Ovary (tissue), 3 donors: ENCODE measurements around the gene UNC5C.

Source experiments
- EP300 ChIP-seq: sonication (generic); formaldehyde crosslinking; IDR thresholded peaks from one replicate; pipeline ENCODE4 v1.6.1; 2017; ENCODE audit warnings: antibody characterized with exemption
- POLR2A ChIP-seq: fragments of 450-650 bp; IDR thresholded peaks from one replicate; pipeline ENCODE4 v1.6.1; 2017; ENCODE audit warnings: antibody characterized with exemption, mild to moderate bottlenecking, moderate library complexity
- TF ChIP-seq, protein P1 (sequence below), 3 donors: fragments of 450-650 bp in 2 of 3; fragments of 200-600 bp in 1 of 3; IDR thresholded peaks; one replicate each; pipeline versions ENCODE4 v1.5.1 to v1.8.0; 2016 to 2022; ENCODE audit warnings: antibody characterized with exemption in 3 of 3, mild to moderate bottlenecking in 1 of 3
- donor health status: DM: no; HTN: no; CAD: no.

GRCh38 chr4:95507561-95507960 is 41.2 kb downstream of the UNC5C start:
- TF ChIP-seq, protein P1, sequence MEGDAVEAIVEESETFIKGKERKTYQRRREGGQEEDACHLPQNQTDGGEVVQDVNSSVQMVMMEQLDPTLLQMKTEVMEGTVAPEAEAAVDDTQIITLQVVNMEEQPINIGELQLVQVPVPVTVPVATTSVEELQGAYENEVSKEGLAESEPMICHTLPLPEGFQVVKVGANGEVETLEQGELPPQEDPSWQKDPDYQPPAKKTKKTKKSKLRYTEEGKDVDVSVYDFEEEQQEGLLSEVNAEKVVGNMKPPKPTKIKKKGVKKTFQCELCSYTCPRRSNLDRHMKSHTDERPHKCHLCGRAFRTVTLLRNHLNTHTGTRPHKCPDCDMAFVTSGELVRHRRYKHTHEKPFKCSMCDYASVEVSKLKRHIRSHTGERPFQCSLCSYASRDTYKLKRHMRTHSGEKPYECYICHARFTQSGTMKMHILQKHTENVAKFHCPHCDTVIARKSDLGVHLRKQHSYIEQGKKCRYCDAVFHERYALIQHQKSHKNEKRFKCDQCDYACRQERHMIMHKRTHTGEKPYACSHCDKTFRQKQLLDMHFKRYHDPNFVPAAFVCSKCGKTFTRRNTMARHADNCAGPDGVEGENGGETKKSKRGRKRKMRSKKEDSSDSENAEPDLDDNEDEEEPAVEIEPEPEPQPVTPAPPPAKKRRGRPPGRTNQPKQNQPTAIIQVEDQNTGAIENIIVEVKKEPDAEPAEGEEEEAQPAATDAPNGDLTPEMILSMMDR (IDR thresholded peaks at IDR 0.05): no peak
- TF ChIP-seq EP300 (no peak), POLR2A (no peak)
